Endothelial cell of umbilical vein (primary cell): ENCODE data around the gene TOM1L2. TPM values are rescaled to one million over a fixed set of nuclear protein-coding genes. Genes with fewer than 3 reads are reported as not detected.
A peak's percentile ranks its signal among the peaks of the same experiment; 100 is the strongest.

Experiments
- BruUV-seq: library from RNA; stranded (reverse); fragments of 400-500 nt; replicated peaks from 2 replicates; lab custom pipeline; 2021; lab: Mats Ljungman, UMichigan
- CTCF ChIA-PET: fragments of 300-600, 350-600 bp; sonication (Branson Sonifier 250); formaldehyde crosslinking; loops from one replicate; lab custom pipeline; 2021; ENCODE audit warnings: antibody characterized with exemption, inconsistent platforms; lab: Charles Lee
- POLR2A ChIA-PET: fragments of 300-600, 350-600 bp; sonication (Branson Sonifier 250); formaldehyde crosslinking; loops from one replicate; lab custom pipeline; 2021; ENCODE audit warnings: antibody characterized with exemption, inconsistent platforms; lab: Charles Lee
- DNase-seq: peaks from one replicate; pipeline ENCODE4 v3.0.0-alpha.2; 2011; ENCODE audit warnings: low read depth, low spot score
- FAIRE-seq: peaks from 2 replicates; lab custom pipeline; 2011; peaks lifted over from hg19 to GRCh38; lab: Jason Lieb, UNC
- H2AFZ ChIP-seq: 2 replicates; pipeline ENCODE4 v1.6.0; 2012; ENCODE audit warnings: low read depth, low read length, control low read depth, inconsistent platforms
- H3K27ac ChIP-seq: 2 replicates; pipeline ENCODE4 v1.5.1; 2011; ENCODE audit warnings: low read depth, mild to moderate bottlenecking, control low read depth, low read length, moderate library complexity; ENCODE audit not compliant: insufficient read depth
- H3K27me3 ChIP-seq, 2 experiments: 2 replicates each; pipeline versions ENCODE4 v1.6.0 to v1.6.1; 2011; ENCODE audit warnings: low read length in 2 of 2, mixed read lengths in 1 of 2; ENCODE audit not compliant: control insufficient read depth in 2 of 2, insufficient read depth in 2 of 2
- H3K36me3 ChIP-seq, 2 experiments: 2 replicates in 1 of 2; 3 replicates in 1 of 2; pipeline ENCODE4 v1.5.1; 2011; ENCODE audit warnings: low read length in 2 of 2, mild to moderate bottlenecking in 1 of 2, moderate library complexity in 1 of 2; ENCODE audit not compliant: control insufficient read depth in 2 of 2, insufficient read depth in 2 of 2; ENCODE audit errors: extremely low read depth in 1 of 2
- H3K4me1 ChIP-seq: 3 replicates; pipeline ENCODE4 v1.5.1; 2011; ENCODE audit warnings: mild to moderate bottlenecking, low read length; ENCODE audit not compliant: control insufficient read depth, insufficient read depth; ENCODE audit errors: extremely low read depth
- H3K4me2 ChIP-seq: 2 replicates; pipeline ENCODE4 v1.6.1; 2011; ENCODE audit warnings: low read length, control low read depth, mixed read lengths; ENCODE audit not compliant: insufficient read depth
- H3K4me3 ChIP-seq, 3 experiments: fragments of 200-600 bp in 1 of 3; sonication (generic), shearing (Covaris generic) in 1 of 3; replicated peaks in 1 of 3; 2 replicates each; pipeline ENCODE4 v1.5.1; 2011 to 2016; ENCODE audit warnings: control low read depth in 3 of 3, low read length in 3 of 3, mild to moderate bottlenecking in 2 of 3, inconsistent platforms in 1 of 3, low read depth in 1 of 3, moderate library complexity in 1 of 3; ENCODE audit not compliant: insufficient read depth in 1 of 3
- H3K79me2 ChIP-seq: 2 replicates; pipeline ENCODE4 v1.6.0; 2012; ENCODE audit warnings: low read length, inconsistent platforms; ENCODE audit not compliant: control insufficient read depth, insufficient read depth
- H3K9ac ChIP-seq: replicated peaks from 2 replicates; pipeline ENCODE3; 2011; ENCODE audit warnings: low read length, control low read depth; ENCODE audit not compliant: insufficient read depth; ENCODE audit errors: extremely low read depth
- H3K9me1 ChIP-seq: replicated peaks from 3 replicates; pipeline ENCODE4 v1.6.0; 2011; ENCODE audit warnings: mild to moderate bottlenecking, low read length; ENCODE audit not compliant: control insufficient read depth, insufficient read depth; ENCODE audit errors: extremely low read depth
- H3K9me3 ChIP-seq: replicated peaks from 2 replicates; pipeline ENCODE4 v1.5.1; 2012; ENCODE audit warnings: low read length, inconsistent platforms; ENCODE audit not compliant: control insufficient read depth, insufficient read depth
- H4K20me1 ChIP-seq: replicated peaks from 2 replicates; pipeline ENCODE3; 2011; ENCODE audit warnings: mild to moderate bottlenecking, low read length; ENCODE audit not compliant: control insufficient read depth, insufficient read depth; ENCODE audit errors: extremely low read depth
- EZH2 ChIP-seq: IDR thresholded peaks from 2 replicates; pipeline ENCODE4 v1.6.1; 2012; ENCODE audit warnings: borderline replicate concordance, low read depth, mild to moderate bottlenecking, moderate library complexity, low read length, inconsistent platforms; ENCODE audit not compliant: severe bottlenecking
- FOS ChIP-seq: IDR thresholded peaks from 2 replicates; pipeline ENCODE4 v1.6.1; 2011; ENCODE audit warnings: mild to moderate bottlenecking, low read length, moderate library complexity, borderline replicate concordance; ENCODE audit not compliant: insufficient read depth
- GATA2 ChIP-seq: IDR thresholded peaks from 2 replicates; pipeline ENCODE4 v1.7.0; 2011; ENCODE audit warnings: low read depth, mild to moderate bottlenecking, moderate library complexity, mixed read lengths, low read length; ENCODE audit not compliant: insufficient read length, insufficient read depth
- JUN ChIP-seq: IDR thresholded peaks from 2 replicates; pipeline ENCODE4 v1.6.1; 2011; ENCODE audit warnings: borderline replicate concordance, low read depth; ENCODE audit not compliant: insufficient read length, insufficient read depth
- MYC ChIP-seq: IDR thresholded peaks from one replicate; pipeline ENCODE4 v1.6.1; 2011; ENCODE audit warnings: mild to moderate bottlenecking, low read depth, low read length
- POLR2A ChIP-seq: IDR thresholded peaks from 2 replicates; pipeline ENCODE4 v1.6.1; 2012; ENCODE audit warnings: low read depth, mild to moderate bottlenecking, control low read depth, low read length
- POLR2AphosphoS5 ChIP-seq: IDR thresholded peaks from 2 replicates; pipeline ENCODE4 v1.6.1; 2012; ENCODE audit warnings: low read depth, mild to moderate bottlenecking, control low read depth, low read length, moderate library complexity; ENCODE audit not compliant: insufficient read depth
- dilution Hi-C: fragments of 300-500 bp; cut with MboI; formaldehyde crosslinking; loops from one replicate; pipeline ENCODE4 v1.15.0; 2019; ENCODE audit warnings: low sequenced_read_pairs; ENCODE audit not compliant: extremely low pct_ligation_motif_present
- intact Hi-C: fragments of 100-400 bp; cut with micrococcal nuclease; formaldehyde crosslinking; loops from one replicate; pipeline ENCODE4 v1.10.0; 2022
- polyA plus RNA-seq, 4 experiments: library from polyadenylated mRNA; depleted of rRNA in 3 of 4; stranded (reverse) in 3 of 4; unstranded in 1 of 4; fragments of >200 nt; gene quantifications; 2 replicates each; pipeline versions ENCODE4 v1.2.1 to v1.2.3, GENCODE V29; 2011 to 2012; ENCODE audit warnings: missing spikeins in 1 of 4
- total RNA-seq: library from RNA; stranded (reverse); gene quantifications from 2 replicates; pipeline ENCODE4 v1.2.3, GENCODE V29; 2021
- TF ChIP-seq, protein P1 (sequence below): IDR thresholded peaks from 2 replicates; pipeline ENCODE4 v1.6.1; 2011; ENCODE audit not compliant: insufficient read depth, insufficient read length
- TF ChIP-seq, protein P2 (sequence below), 2 donors: IDR thresholded peaks; 1 replicate in 1 of 2; 2 replicates in 1 of 2; pipeline ENCODE4 v1.5.1; 2011; ENCODE audit warnings: low read length in 2 of 2, mild to moderate bottlenecking in 2 of 2, moderate library complexity in 2 of 2, control low read depth in 1 of 2, inconsistent platforms in 1 of 2, low read depth in 1 of 2; ENCODE audit not compliant: insufficient read depth in 1 of 2; ENCODE audit errors: extremely low read depth in 1 of 2

The TOM1L2 gene
- total and polyA plus RNA-seq, 2 donors (not counting 3 experiments of a cell fraction or from before 2014, with no cell fraction given) = 31.7 to 37.6 TPM

DNA sequence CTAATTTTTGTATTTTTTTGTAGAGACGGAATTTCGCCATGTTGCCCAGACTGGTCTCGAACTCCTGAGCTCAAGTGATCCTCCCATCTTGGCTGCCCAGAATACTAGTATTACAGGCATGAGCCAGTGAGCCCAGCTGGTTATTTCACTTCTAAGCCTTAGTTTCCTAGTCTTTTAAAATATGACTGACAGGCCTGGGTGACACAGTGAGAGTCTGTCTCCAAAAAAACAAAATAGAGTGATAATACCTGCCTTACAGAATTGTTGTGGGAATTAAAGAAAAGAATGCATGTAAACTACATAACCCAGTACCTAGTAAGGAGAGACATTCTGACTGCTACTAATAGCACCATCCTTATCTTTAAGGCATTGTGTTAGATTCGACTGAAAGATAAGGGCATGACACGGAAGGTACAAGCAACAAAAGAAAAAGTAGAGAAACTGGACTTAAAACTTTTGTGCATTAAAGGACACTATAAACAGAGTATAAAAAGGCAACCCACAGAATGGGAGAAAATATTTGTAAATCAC is 11.6 kb downstream of the TOM1L2 start:
- DNase-seq (no peak), FAIRE-seq (peak; percentile 15)
- H3K4me2 ChIP-seq = no peak overlapping the region
- no peak overlapping the region for H3K27ac ChIP-seq
- intact Hi-C loops (no loop called here), dilution Hi-C loops (no loop called here)
- BruUV-seq = no TSS peak
- no peaks in the 10 kb centered on the region for H3K27me3 ChIP-seq
- TF ChIP-seq GATA2 (peak; percentile 6), POLR2A (no peak)
- H3K9me3 ChIP-seq = no peaks in the 10 kb centered on the region
- H3K9ac ChIP-seq = no peak overlapping the region
- H3K79me2 ChIP-seq = peaks cover 18% of the 10 kb centered on the region
- H3K9me1 ChIP-seq = no peaks in the 10 kb centered on the region
- H4K20me1 ChIP-seq = no peaks in the 10 kb centered on the region
- ChIA-PET POLR2A (no interaction called here), CTCF (interaction anchor here (1.1 to 1.8 kb wide), 3 partner anchors 10 to 42 kb away, joined by 3 to 12 read pairs (median 4); partner anchors contain the start of genes DRC3 and TOM1L2)
- no peak overlapping the region for H2AFZ ChIP-seq
- H3K4me1 ChIP-seq = peaks cover 28% of the 10 kb centered on the region
- H3K4me3 ChIP-seq = no peak overlapping the region
- no peaks in the 10 kb centered on the region for H3K36me3 ChIP-seq

DNA sequence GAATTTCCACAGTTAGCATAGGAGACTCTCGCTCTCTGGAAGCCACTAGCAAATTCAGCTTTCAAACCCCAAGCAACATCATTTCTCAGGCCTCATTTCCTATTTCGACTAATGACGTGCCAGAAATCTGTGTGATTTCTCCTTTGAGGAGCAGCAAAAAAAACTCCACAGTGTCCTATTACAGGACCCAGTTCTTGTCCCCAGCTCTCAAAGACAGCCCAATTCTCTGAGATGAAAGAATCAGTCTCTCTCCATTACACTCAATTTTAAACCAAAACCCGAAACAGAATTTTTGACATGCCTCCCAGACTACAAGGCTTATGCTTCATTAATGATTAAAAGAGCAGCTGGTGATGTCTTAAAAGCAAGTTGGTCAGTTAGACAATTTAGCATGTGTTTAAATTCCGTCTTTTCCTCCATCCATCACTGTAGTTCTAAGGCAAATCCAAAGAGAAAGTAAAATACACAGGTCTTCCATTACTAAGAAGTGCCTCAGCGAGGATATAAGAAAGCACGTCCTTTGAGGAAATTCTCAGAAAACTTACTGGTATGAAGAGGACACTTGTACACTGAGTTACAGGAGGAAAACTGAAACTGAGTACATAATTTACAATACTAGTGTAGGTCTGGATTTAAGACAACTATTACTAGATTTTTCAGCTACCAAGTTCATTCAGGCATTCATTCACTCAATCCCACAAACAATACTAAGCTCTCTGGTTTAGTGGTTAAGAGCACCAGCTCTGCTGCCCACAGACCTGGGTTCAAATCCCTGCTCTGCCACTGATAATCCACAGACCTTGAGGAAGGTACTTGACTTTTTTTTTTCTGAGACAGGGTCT is 12.5 kb downstream of the TOM1L2 start:
- BruUV-seq = no TSS peak
- dilution Hi-C loops = no loop called here
- no peaks in the 10 kb centered on the region for H4K20me1 ChIP-seq
- intact Hi-C loops = loop anchor here (2.0 kb wide), 1 partner anchor 41 kb away; no protein-coding TSS in a partner anchor
- POLR2A ChIA-PET = no interaction called here
- H3K9me1 ChIP-seq = no peaks in the 10 kb centered on the region
- no peaks in the 10 kb centered on the region for H3K36me3 ChIP-seq
- no peaks in the 10 kb centered on the region for H3K9me3 ChIP-seq
- H3K79me2 ChIP-seq = peaks cover 14% of the 10 kb centered on the region
- no peak overlapping the region for H3K9ac ChIP-seq
- FAIRE-seq (no peak), DNase-seq (peak; percentile 55)
- H3K4me2 ChIP-seq = peak overlapping the region; percentile 75
- H3K4me3 ChIP-seq = peak overlapping the region in 1 of 3 experiments; percentile 14
- TF ChIP-seq MYC = no peak
- TF ChIP-seq EZH2 = no peak
- TF ChIP-seq, protein P1, sequence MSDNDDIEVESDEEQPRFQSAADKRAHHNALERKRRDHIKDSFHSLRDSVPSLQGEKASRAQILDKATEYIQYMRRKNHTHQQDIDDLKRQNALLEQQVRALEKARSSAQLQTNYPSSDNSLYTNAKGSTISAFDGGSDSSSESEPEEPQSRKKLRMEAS = no peak
- TF ChIP-seq POLR2A = no peak
- TF ChIP-seq FOS = no peak
- TF ChIP-seq POLR2AphosphoS5 = no peak
- TF ChIP-seq JUN = no peak
- TF ChIP-seq GATA2 = no peak
- TF ChIP-seq, protein P2, sequence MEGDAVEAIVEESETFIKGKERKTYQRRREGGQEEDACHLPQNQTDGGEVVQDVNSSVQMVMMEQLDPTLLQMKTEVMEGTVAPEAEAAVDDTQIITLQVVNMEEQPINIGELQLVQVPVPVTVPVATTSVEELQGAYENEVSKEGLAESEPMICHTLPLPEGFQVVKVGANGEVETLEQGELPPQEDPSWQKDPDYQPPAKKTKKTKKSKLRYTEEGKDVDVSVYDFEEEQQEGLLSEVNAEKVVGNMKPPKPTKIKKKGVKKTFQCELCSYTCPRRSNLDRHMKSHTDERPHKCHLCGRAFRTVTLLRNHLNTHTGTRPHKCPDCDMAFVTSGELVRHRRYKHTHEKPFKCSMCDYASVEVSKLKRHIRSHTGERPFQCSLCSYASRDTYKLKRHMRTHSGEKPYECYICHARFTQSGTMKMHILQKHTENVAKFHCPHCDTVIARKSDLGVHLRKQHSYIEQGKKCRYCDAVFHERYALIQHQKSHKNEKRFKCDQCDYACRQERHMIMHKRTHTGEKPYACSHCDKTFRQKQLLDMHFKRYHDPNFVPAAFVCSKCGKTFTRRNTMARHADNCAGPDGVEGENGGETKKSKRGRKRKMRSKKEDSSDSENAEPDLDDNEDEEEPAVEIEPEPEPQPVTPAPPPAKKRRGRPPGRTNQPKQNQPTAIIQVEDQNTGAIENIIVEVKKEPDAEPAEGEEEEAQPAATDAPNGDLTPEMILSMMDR (IDR thresholded peaks at IDR 0.05; ENCODE audit: extremely low read depth in 1 of 2, insufficient read depth in 1 of 2, low read depth in 1 of 2, low read length in 2 of 2) = no peak
- H3K27me3 ChIP-seq = no peaks in the 10 kb centered on the region
- H3K4me1 ChIP-seq = peaks cover 28% of the 10 kb centered on the region
- peak overlapping the region; percentile 80 for H3K27ac ChIP-seq
- CTCF ChIA-PET = interaction anchor here (1.1 to 1.8 kb wide), 3 partner anchors 10 to 41 kb away, joined by 3 to 12 read pairs (median 4); partner anchors contain the start of genes DRC3 and TOM1L2
- H2AFZ ChIP-seq = peak overlapping the region; percentile 21
